Stimulated activated CD8-positive, alpha-beta memory T cell treated with anti-CD3 and anti-CD28 coated beads, Interleukin-2, amount 100 ng/mL, for 1 hour (primary cell): ENCODE measurements around the gene DSTN.

Source experiments
- DNase-seq, 2 donors: peaks; one replicate each; pipeline ENCODE4 v3.0.0-alpha.2; 2020; ENCODE audit warnings: low read depth in 2 of 2

DSTN gene

GRCh38 chr20:17549131-17549530 is 20.7 kb upstream of the DSTN start:
- DNase-seq = no peak

- no peak for DNase-seq
Observed at GRCh38 chr20:17555106-17555505, 14.8 kb upstream of the DSTN start.

GRCh38 chr20:17556837-17557674 is 12.8 kb upstream of the DSTN start:
- no peak for DNase-seq

- DNase-seq = no peak
Observed at GRCh38 chr20:17557675-17558006, 12.2 kb upstream of the DSTN start.

GRCh38 chr20:17558154-17558940 is 11.5 kb upstream of the DSTN start:
- no peak for DNase-seq

- no peak for DNase-seq
Observed at GRCh38 chr20:17558941-17559304, 11.0 kb upstream of the DSTN start.

GRCh38 chr20:17559338-17559737 is 10.5 kb upstream of the DSTN start:
- no peak for DNase-seq

GRCh38 chr20:17560344-17561074 is 9.4 kb upstream of the DSTN start:
- no peak for DNase-seq

- DNase-seq = no peak
Observed at GRCh38 chr20:17562804-17563305, 7.0 kb upstream of the DSTN start.

GRCh38 chr20:17565169-17565845 is 4.6 kb upstream of the DSTN start:
- DNase-seq = no peak

GRCh38 chr20:17566345-17566744 is 3.5 kb upstream of the DSTN start:
- no peak for DNase-seq

- DNase-seq = no peak
Observed at GRCh38 chr20:17568045-17568788, 1.7 kb upstream of the DSTN start.

- no peak for DNase-seq
Observed at GRCh38 chr20:17568972-17569521, 828 bp upstream of the DSTN start.

GRCh38 chr20:17570347-17571152 is 675 bp downstream of the DSTN start:
- DNase-seq = no peak

GRCh38 chr20:17571153-17571527 is 1.3 kb downstream of the DSTN start:
- no peak for DNase-seq

GRCh38 chr20:17572034-17572638 is 2.3 kb downstream of the DSTN start:
- DNase-seq = no peak

GRCh38 chr20:17573463-17573862 is 3.6 kb downstream of the DSTN start:
- DNase-seq = no peak

- DNase-seq = no peak
Observed at GRCh38 chr20:17576215-17576614, 6.3 kb downstream of the DSTN start.

- DNase-seq = no peak
Observed at GRCh38 chr20:17579369-17580039, 9.6 kb downstream of the DSTN start.
